Effector memory CD8-positive, alpha-beta T cell (primary cell): ENCODE measurements around the gene ABCA6.
"Not testable (repeated sequence)": the region's sequence is repeated elsewhere in the genome, so short reads cannot be mapped to it uniquely, and the experiment has no call there.

Experiments used
- ATAC-seq: fragments of 150-1000 bp; cut with Tn5 transposase; replicated peaks from 2 replicates; pipeline ENCODE4 v1.10.0; 2021; ENCODE audit warnings: mild to moderate bottlenecking, moderate library complexity
- DNase-seq, 3 experiments: peaks; one replicate each; pipeline ENCODE4 v3.0.0; 2021
- H3K27ac Mint-ChIP-seq, 2 donors: one replicate each; pipeline ENCODE4 v1.8.0; 2022; ENCODE audit warnings: mild to moderate bottlenecking in 2 of 2, mixed read lengths in 2 of 2, moderate library complexity in 2 of 2
- H3K27me3 Mint-ChIP-seq, 2 donors: one replicate each; pipeline ENCODE4 v1.8.0; 2022; ENCODE audit warnings: mixed read lengths in 2 of 2
- H3K36me3 Mint-ChIP-seq: one replicate; pipeline ENCODE4 v1.8.0; 2022; ENCODE audit warnings: mild to moderate bottlenecking, moderate library complexity, mixed read lengths; ENCODE audit not compliant: insufficient read depth
- H3K4me1 Mint-ChIP-seq, 2 donors: one replicate each; pipeline ENCODE4 v1.8.0; 2022; ENCODE audit warnings: low read depth in 2 of 2, mixed read lengths in 2 of 2
- H3K4me3 Mint-ChIP-seq, 2 donors: one replicate each; pipeline ENCODE4 v1.8.0; 2022; ENCODE audit warnings: mild to moderate bottlenecking in 2 of 2, mixed read lengths in 2 of 2, moderate library complexity in 2 of 2
- H3K9me3 Mint-ChIP-seq, 2 donors: one replicate each; pipeline ENCODE4 v1.8.0; 2022; ENCODE audit warnings: mixed read lengths in 2 of 2
- total RNA-seq, 9 experiments: gene quantifications; one replicate each; lab custom pipeline; 2026; lab: John Stamatoyannopoulos, UW

The ABCA6 gene, protein sequence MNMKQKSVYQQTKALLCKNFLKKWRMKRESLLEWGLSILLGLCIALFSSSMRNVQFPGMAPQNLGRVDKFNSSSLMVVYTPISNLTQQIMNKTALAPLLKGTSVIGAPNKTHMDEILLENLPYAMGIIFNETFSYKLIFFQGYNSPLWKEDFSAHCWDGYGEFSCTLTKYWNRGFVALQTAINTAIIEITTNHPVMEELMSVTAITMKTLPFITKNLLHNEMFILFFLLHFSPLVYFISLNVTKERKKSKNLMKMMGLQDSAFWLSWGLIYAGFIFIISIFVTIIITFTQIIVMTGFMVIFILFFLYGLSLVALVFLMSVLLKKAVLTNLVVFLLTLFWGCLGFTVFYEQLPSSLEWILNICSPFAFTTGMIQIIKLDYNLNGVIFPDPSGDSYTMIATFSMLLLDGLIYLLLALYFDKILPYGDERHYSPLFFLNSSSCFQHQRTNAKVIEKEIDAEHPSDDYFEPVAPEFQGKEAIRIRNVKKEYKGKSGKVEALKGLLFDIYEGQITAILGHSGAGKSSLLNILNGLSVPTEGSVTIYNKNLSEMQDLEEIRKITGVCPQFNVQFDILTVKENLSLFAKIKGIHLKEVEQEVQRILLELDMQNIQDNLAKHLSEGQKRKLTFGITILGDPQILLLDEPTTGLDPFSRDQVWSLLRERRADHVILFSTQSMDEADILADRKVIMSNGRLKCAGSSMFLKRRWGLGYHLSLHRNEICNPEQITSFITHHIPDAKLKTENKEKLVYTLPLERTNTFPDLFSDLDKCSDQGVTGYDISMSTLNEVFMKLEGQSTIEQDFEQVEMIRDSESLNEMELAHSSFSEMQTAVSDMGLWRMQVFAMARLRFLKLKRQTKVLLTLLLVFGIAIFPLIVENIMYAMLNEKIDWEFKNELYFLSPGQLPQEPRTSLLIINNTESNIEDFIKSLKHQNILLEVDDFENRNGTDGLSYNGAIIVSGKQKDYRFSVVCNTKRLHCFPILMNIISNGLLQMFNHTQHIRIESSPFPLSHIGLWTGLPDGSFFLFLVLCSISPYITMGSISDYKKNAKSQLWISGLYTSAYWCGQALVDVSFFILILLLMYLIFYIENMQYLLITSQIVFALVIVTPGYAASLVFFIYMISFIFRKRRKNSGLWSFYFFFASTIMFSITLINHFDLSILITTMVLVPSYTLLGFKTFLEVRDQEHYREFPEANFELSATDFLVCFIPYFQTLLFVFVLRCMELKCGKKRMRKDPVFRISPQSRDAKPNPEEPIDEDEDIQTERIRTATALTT (N-terminal part only)
- 0 to 2.1 (median 0.84) reads per million in 9 experiments for total RNA-seq

DNA sequence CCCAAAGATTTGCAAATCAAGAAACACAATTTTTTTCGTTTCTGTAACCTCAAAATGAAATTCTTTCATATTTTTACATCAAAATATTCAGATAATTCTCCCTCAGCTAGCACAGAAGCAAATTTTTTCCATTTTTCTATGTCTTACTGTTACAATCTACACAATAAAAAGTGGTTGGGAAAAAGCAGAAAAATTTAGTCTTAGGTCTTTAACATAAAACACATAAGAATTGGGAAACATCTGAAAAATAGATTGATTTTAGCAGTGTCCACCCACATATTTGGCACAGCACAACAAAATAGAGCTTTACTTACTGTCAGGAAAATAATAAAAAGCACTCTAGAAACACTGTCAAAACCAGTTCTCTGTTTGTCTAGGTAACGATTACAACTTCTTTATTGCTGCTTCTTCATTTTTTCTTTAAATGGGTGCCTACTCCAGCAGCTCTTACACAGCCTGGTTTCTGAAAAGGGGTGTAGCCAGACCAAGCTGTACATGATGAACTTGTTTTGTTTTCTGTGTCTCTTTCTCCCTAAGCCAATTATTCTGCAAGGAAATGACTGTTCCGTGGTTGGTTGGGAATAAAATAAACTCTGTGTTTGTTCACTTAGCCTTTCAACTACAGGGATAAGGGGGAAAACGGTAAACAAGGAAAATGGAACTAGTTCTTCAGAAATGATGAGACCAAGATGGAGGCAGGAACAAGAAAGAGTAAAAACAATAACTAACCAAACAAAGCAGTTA, at the start of gene ABCA6:
Gene ABCA6 (minus strand): TSS at position 465 of the 744 bp plus-strand sequence. CDS start 1,192 bp downstream, outside the sequence.
- Mint-ChIP-seq H3K27me3 (peaks cover 0 to 11% of the 10 kb centered on the region in 2 donors), H3K27ac (no peak within 1 kb of the TSS), H3K4me3 (no peak within 1 kb of the TSS), H3K9me3 (no peaks in the 10 kb centered on the region), H3K36me3 (no peaks in the 10 kb centered on the region), H3K4me1 (no peaks in the 10 kb centered on the region)
- DNase-seq (no peak), ATAC-seq (no peak)

DNA sequence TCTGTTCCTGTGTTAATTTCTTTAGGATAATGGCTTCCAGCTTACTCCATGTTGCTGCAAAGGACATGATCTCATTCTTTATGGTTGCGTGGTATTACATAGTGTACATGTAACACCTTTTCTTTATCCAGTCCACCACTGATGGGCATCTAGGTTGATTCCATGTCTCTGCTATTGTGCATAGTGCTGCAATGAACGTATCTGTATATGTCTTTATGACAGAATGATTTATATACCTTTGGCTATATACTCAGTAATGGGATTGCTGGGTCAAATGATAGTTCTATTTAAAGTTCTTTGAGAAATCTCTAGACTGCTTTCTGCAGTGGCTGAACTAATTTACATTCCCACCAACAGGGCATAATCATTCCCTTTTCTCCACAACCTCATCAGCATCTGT, 47.1 kb upstream of the ABCA6 start:
- ATAC-seq (no peak), DNase-seq (no peak)
- Mint-ChIP-seq H3K4me3 (no peak overlapping the region), H3K4me1 (no peaks in the 10 kb centered on the region), H3K36me3 (no peaks in the 10 kb centered on the region), H3K27me3 (no peaks in the 10 kb centered on the region), H3K27ac (no peak overlapping the region), H3K9me3 (no peaks in the 10 kb centered on the region)

DNA sequence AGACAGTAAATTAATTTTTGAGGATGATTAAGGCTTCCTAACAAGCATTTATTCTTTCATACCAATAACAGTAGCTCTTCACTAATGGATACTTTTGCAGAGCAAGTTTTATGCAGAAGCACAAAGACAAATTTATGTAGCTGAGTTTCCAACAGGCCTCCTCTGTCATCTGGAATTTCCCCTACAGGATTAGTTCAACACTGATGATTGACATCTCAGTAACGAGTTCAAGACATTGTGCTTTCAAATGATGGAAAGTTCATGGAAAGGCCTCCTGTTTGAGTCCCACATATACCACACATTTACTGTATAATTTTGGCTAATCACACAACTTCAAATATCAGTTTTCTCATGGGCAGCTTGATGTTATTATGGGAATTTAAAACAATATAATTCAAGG, 46.4 kb upstream of the ABCA6 start:
- no peaks in the 10 kb centered on the region for H3K4me1 Mint-ChIP-seq
- H3K9me3 Mint-ChIP-seq, result no peaks in the 10 kb centered on the region
- DNase-seq (no peak), ATAC-seq (no peak)
- no peak overlapping the region for H3K4me3 Mint-ChIP-seq
- H3K27me3 Mint-ChIP-seq, result no peaks in the 10 kb centered on the region
- H3K36me3 Mint-ChIP-seq, result no peaks in the 10 kb centered on the region
- no peak overlapping the region for H3K27ac Mint-ChIP-seq

DNA sequence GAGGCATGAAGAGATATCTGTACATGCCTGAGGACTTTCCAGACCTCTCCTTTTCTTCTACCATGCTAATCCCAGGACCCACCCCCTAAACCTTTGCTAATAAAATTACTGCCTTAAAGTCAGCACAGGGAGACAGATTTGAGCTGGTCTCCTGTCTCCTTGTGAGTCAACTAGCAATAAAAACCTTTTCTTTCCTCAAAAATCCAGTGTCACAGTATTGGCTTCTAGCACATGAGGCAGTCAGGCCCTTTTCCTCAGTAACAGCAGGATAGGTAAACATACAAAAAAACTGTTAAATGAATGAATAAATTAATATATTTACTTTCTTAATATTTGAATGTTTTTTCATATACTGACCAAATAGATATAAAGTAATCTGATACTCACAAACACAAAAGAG, 45.6 kb upstream of the ABCA6 start:
- Mint-ChIP-seq H3K4me3 (no peak overlapping the region), H3K27ac (no peak overlapping the region), H3K36me3 (no peaks in the 10 kb centered on the region), H3K4me1 (no peaks in the 10 kb centered on the region), H3K9me3 (no peaks in the 10 kb centered on the region), H3K27me3 (no peaks in the 10 kb centered on the region)
- DNase-seq (no peak), ATAC-seq (no peak)

DNA sequence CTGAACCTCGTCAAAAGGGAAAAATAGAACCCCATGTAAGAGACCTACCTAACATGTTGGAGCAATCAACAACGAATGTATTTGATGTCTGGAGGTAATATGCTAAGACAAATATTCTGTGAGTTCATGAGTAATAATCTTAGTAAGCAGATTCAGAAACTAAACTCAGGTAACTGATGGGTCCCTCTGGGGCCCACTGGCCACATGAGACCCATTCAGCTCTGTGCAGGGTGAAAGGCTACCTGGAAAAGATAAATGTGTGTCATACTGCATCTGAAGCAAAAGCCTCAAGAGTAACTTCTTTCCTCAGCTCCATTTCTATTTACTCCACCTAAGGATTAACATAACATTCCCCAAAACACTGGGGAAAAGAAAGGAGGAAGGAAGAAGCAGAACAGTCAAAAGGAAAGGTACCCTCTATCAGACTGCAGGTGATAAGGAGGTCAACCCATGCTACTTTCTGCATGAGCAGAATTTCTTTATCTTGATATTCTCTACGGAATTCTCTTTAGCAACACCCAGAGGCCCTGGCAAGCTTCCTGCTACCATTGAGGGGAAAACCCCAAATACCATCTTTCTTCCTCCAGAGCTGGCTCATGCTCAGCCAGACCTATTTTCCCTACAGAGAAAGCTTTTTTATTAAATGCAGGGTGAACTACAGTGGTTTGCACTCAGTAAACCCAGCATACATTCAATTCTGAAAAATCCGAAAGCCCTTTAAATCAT, 37.7 kb upstream of the ABCA6 start:
- no peaks in the 10 kb centered on the region for H3K4me1 Mint-ChIP-seq
- no peak for DNase-seq
- ATAC-seq, result no peak
- H3K9me3 Mint-ChIP-seq, result no peaks in the 10 kb centered on the region
- no peak overlapping the region for H3K4me3 Mint-ChIP-seq
- H3K36me3 Mint-ChIP-seq, result no peaks in the 10 kb centered on the region
- H3K27ac Mint-ChIP-seq, result no peak overlapping the region
- H3K27me3 Mint-ChIP-seq, result no peaks in the 10 kb centered on the region

DNA sequence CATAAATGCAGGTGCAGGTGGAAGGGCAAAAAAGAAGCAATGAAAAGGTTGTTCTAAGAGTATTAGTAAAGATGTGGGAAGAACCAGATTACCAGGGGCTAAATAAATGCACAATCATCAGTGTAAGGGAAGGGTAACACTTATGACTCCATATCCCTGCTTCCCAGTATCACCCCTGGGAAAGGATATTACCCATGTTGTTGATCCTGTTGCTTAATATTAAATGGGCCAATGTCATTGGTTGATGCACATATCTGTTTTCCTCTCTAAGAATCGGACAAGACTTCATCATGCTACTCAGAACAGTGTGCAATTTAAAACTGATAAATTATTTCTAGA, 34.7 kb upstream of the ABCA6 start:
- no peak overlapping the region for H3K27ac Mint-ChIP-seq
- no peak for DNase-seq

DNA sequence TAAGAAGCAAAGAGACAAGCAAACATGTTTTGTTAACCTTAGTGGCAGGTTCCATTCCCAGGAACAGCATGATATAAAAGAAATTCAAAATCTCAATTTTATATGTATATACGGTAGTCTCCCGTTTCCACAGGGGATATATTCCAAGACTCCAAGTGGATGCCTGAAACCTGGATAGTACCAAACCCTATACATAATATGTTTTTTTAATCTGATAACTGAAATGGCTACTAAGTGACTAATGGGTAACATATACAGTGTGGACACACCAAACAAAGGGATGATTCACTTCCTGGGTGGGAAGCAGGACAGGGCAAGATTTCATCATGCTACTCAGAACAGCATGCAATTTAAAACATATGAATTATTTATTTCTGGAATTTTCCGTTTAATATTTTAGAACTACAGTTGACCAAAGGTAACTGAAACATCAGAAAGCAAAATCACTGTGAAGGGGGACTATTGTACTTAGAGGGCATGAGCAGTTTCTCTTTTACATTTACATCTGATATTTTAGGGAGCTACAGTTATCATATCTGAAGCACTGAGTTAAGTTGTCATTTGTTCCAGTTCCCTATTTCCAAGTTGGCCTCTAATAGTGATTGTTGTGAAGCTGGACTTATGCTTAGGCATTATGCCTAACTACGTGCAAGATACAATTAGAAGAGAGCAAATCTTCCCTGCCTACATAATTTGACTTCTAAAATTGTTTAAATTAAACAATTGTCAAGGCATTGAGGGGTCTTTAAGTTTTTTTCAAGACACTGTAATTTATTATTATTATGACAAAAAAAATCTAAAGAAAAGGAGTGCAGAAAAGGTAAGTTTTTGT, 34.1 kb upstream of the ABCA6 start:
- Mint-ChIP-seq H3K4me3 (no peak overlapping the region), H3K27me3 (no peaks in the 10 kb centered on the region), H3K9me3 (no peaks in the 10 kb centered on the region), H3K36me3 (no peaks in the 10 kb centered on the region), H3K27ac (no peak overlapping the region), H3K4me1 (no peaks in the 10 kb centered on the region)
- ATAC-seq, result no peak
- DNase-seq, result no peak

More for the DNA sequence above, 34.7 kb upstream of the ABCA6 start:
- H3K4me3 Mint-ChIP-seq, result no peak overlapping the region
- no peaks in the 10 kb centered on the region for H3K4me1 Mint-ChIP-seq
- no peaks in the 10 kb centered on the region for H3K9me3 Mint-ChIP-seq
- no peaks in the 10 kb centered on the region for H3K36me3 Mint-ChIP-seq
- ATAC-seq, result no peak
- H3K27me3 Mint-ChIP-seq, result no peaks in the 10 kb centered on the region

DNA sequence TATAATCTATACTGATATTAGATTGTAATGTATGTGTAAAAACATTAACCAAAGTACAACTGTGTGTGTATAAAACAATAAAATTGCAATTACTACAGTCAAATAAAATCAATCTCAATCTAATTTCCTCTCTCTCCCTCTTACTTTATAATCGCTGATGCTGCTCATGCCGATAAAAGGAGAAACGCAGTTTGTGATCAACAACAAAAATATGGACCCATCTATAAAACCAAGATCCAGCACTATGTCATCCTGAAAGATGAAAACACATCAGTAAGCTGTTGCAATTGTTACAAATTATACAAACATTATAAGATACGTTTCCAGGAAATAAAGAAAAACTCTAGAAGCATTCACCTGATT, 33.5 kb upstream of the ABCA6 start:
- no peaks in the 10 kb centered on the region for H3K4me1 Mint-ChIP-seq
- no peaks in the 10 kb centered on the region for H3K27me3 Mint-ChIP-seq
- no peak overlapping the region for H3K4me3 Mint-ChIP-seq
- H3K36me3 Mint-ChIP-seq, result no peaks in the 10 kb centered on the region
- no peak overlapping the region for H3K27ac Mint-ChIP-seq
- DNase-seq (no peak), ATAC-seq (no peak)
- H3K9me3 Mint-ChIP-seq, result no peaks in the 10 kb centered on the region

DNA sequence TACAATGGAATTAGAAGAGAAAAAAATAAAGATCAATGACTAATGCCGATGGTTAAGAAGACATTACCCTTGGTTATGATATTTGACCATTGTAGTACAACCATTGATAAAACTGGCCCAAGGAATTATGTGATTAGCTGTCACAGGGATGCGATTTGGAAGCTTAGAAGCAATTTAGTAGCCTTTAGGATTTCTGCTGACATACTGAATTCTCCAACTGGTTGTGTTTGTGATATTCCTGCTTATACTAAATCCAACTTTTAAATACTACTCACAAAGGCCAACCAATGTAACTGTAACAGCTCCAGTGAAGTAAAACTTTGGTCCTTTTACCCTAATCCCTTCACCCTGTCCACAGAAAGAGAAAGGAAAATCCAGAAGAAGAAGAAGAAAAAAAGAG, 31.4 kb upstream of the ABCA6 start:
- peaks cover 0 to 5% of the 10 kb centered on the region in 2 donors for H3K27me3 Mint-ChIP-seq
- no peaks in the 10 kb centered on the region for H3K36me3 Mint-ChIP-seq
- no peak overlapping the region for H3K4me3 Mint-ChIP-seq
- H3K4me1 Mint-ChIP-seq, result no peaks in the 10 kb centered on the region
- ATAC-seq, result no peak
- H3K27ac Mint-ChIP-seq, result no peak overlapping the region
- H3K9me3 Mint-ChIP-seq, result no peaks in the 10 kb centered on the region
- DNase-seq, result no peak

DNA sequence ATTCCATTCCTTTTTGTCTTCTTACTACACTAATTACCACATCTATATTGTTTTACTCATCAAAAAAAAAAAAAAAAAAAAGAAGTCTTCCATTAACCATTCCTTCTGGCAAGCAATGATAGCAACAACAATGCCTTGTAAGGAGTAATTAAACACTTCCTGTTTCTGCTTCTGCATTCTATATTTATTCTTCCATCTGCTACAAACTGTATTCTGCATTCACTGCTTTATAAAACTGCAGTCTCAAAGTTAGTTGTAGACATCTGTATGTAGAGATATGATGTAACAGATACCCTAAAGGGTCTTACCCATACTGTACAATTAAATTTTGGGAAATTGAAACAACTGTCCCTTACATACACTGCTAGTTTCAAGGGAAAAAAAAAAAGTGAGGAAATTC, 28.7 kb upstream of the ABCA6 start:
- Mint-ChIP-seq H3K27me3 (peaks cover 0 to 5% of the 10 kb centered on the region in 2 donors), H3K36me3 (no peaks in the 10 kb centered on the region), H3K27ac (no peak overlapping the region), H3K4me3 (no peak overlapping the region), H3K9me3 (no peaks in the 10 kb centered on the region), H3K4me1 (no peaks in the 10 kb centered on the region)
- no peak for ATAC-seq
- DNase-seq, result no peak

DNA sequence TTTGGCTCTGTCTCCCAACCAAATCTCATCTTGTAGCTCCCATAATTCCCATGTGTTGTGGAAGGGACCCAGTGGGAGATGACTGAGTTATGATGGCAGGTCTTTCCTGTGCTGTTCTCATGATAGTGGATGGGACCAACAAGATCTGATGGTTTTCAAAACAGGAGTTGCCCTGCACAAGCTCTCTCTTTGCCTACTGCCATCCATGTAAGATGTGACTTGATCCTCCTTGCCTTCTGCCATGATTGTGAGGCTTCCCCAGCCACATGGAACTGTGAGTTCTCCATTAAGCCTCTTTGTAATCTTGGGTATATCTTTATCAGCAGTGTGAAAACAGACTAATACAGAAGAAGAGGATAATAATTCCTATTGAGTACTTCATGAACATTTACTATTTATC, 26.9 kb upstream of the ABCA6 start:
- not testable (repeated sequence) for H3K4me1 Mint-ChIP-seq, ATAC-seq, H3K36me3 Mint-ChIP-seq, DNase-seq, H3K27me3 Mint-ChIP-seq, H3K4me3 Mint-ChIP-seq, H3K9me3 Mint-ChIP-seq, H3K27ac Mint-ChIP-seq

DNA sequence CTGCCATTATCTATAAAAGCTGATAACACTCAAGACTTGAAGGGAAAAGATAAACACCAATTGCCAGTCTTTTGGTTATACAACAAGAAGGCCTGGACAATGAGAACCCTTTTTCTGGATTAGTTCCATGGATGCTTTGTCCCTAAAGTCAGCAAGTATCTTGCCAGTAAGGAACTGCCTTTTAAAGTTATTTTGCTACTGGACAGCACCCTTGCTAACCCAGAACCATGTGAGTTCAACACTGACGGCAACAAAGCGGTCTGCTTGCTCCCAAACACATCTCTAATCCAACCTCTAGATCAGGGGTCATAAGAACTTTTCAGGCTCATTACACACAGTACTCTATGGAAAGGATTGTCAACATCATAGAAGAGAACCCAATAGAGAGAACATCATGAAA, 25.3 kb upstream of the ABCA6 start:
- DNase-seq (no peak), ATAC-seq (no peak)
- H3K36me3 Mint-ChIP-seq, result no peaks in the 10 kb centered on the region
- H3K4me1 Mint-ChIP-seq, result no peaks in the 10 kb centered on the region
- H3K9me3 Mint-ChIP-seq, result no peaks in the 10 kb centered on the region
- H3K4me3 Mint-ChIP-seq, result no peak overlapping the region
- H3K27ac Mint-ChIP-seq, result no peak overlapping the region
- H3K27me3 Mint-ChIP-seq, result peaks cover 0 to 5% of the 10 kb centered on the region in 2 donors
